Left ventricle myocardium inferior (tissue), 1 donor: ENCODE data around the gene LTB4R2. TPM values are rescaled to one million over a fixed set of nuclear protein-coding genes. Genes with fewer than 3 reads are reported as not detected.

Source experiments
- DNase-seq: peaks from one replicate; pipeline ENCODE4 v3.0.0-alpha.2; 2020
- H3K27ac ChIP-seq: fragments of 200-600 bp; replicated peaks from 2 replicates; pipeline ENCODE4 v1.8.0; 2021
- H3K27me3 ChIP-seq: fragments of 200-600 bp; 2 replicates; pipeline ENCODE4 v1.8.0; 2021; ENCODE audit warnings: low read depth
- H3K36me3 ChIP-seq: fragments of 200-600 bp; 2 replicates; pipeline ENCODE4 v1.8.0; 2021
- H3K4me1 ChIP-seq: fragments of 200-600 bp; 2 replicates; pipeline ENCODE4 v1.8.0; 2021
- H3K4me3 ChIP-seq: fragments of 200-600 bp; 2 replicates; pipeline ENCODE4 v1.8.0; 2021; ENCODE audit warnings: mild to moderate bottlenecking, moderate library complexity
- H3K9me3 ChIP-seq: fragments of 200-600 bp; replicated peaks from 2 replicates; pipeline ENCODE4 v1.8.0; 2021
- intact Hi-C: fragments of 100-400 bp; cut with micrococcal nuclease; formaldehyde crosslinking; loops from one replicate; pipeline ENCODE4 v1.11.0; 2022
- total RNA-seq: library from RNA; stranded (reverse); fragmentation: NEBNext Ultra II Directional; extraction: Animal tissue kit (Norgen Biotek cat#: 25700); gene quantifications from one replicate; pipeline ENCODE4 v1.2.1, GENCODE V29; 2021
- TF ChIP-seq, protein P1 (sequence below): fragments of 200-600 bp; IDR thresholded peaks from 2 replicates; pipeline ENCODE4 v1.8.0; 2021; ENCODE audit warnings: antibody characterized with exemption, mild to moderate bottlenecking, borderline replicate concordance
- donor health status: DM: no; HTN: yes; CAD: no; lungs with severe emphysema.

The LTB4R2 gene
- total RNA-seq, 1 donor from 2014 or later = 0.71 TPM

DNA sequence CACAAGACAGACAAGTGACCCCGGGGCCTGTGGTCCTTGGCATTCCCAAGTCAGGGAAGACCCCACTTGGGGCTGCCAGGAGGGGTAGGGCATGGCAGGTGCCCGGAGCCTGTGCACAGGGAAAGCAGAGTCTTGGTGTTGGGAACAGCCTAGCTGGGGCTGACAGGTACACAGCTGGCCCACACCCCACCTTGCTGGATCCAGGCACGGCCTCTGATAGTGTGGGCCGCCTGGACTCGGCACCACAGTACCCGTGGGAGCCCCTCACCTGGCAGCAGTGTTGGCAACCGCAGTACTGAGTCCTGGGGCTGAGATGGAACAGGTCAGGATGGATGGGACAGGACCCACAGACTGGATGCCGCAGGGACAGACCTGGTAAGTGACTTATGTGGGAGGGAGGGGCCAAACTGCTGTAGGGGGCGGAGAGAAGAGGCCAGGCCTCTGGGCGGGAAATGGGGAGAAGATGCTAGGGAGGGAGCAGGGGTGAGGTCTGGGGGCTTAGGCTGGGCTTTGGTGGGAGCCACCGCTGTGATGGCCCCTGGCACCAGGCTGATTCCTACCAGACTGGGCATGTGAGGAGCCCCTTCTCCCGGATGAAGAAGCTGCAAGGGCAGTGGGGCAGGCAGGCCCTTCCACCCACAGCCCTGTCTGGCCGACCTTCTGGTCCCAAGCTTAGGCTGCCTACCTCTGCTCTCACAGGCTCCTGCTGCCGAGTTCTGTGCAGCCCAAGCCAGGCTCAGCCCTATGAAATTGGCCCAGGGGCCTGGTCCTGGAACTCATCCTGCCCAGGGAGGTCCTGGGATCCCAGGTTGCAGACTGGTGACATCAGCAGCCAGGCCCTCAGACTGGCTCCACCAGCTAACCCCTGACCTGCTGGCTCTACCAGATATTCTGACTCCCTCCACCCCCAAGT is 46.9 kb upstream of the LTB4R2 start, which contains the start of gene TGM1:
Gene TGM1 (minus strand): TSS at position 357 of the 913 bp plus-strand sequence. CDS start 825 bp downstream, outside the sequence.
- intact Hi-C loops = no loop called here
- DNase-seq = no peak
- no peak within 1 kb of the TSS for H3K4me3 ChIP-seq

DNA sequence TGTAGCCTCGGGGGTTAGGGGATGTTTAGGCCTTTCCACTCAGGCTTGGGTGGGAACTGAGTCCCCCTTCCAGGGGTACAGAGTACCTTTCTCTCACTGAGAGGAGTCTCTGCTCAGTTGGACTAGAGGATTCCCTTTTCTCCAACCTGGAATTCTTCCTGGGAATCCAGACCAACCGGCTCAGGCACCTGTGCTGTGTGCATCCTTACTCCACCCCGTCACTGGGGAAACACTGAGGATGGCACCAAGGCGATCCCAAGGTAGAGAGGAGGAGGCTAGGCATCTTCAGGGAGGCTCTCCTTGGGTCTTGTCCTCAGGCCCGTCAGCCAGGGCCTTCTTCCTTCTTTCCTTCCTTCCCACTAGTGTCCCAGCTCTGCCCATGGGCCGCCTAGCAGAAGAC is 46.1 kb upstream of the LTB4R2 start:
- no peaks in the 10 kb centered on the region for H3K9me3 ChIP-seq
- intact Hi-C loops = no loop called here
- H3K27me3 ChIP-seq = no peaks in the 10 kb centered on the region
- H3K27ac ChIP-seq = no peak overlapping the region
- TF ChIP-seq, protein P1, sequence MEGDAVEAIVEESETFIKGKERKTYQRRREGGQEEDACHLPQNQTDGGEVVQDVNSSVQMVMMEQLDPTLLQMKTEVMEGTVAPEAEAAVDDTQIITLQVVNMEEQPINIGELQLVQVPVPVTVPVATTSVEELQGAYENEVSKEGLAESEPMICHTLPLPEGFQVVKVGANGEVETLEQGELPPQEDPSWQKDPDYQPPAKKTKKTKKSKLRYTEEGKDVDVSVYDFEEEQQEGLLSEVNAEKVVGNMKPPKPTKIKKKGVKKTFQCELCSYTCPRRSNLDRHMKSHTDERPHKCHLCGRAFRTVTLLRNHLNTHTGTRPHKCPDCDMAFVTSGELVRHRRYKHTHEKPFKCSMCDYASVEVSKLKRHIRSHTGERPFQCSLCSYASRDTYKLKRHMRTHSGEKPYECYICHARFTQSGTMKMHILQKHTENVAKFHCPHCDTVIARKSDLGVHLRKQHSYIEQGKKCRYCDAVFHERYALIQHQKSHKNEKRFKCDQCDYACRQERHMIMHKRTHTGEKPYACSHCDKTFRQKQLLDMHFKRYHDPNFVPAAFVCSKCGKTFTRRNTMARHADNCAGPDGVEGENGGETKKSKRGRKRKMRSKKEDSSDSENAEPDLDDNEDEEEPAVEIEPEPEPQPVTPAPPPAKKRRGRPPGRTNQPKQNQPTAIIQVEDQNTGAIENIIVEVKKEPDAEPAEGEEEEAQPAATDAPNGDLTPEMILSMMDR = no peak
- no peaks in the 10 kb centered on the region for H3K4me1 ChIP-seq
- peaks cover 35% of the 10 kb centered on the region for H3K36me3 ChIP-seq
- DNase-seq = no peak
- no peak overlapping the region for H3K4me3 ChIP-seq

More for the DNA sequence above, 46.9 kb upstream of the LTB4R2 start, which contains the start of gene TGM1:
- Histone ChIP-seq H3K4me1 (no peaks in the 10 kb centered on the region), H3K36me3 (peaks cover 27% of the 10 kb centered on the region), H3K27me3 (no peaks in the 10 kb centered on the region), H3K9me3 (no peaks in the 10 kb centered on the region), H3K27ac (no peak within 1 kb of the TSS)
- TF ChIP-seq, protein P1 = no peak

DNA sequence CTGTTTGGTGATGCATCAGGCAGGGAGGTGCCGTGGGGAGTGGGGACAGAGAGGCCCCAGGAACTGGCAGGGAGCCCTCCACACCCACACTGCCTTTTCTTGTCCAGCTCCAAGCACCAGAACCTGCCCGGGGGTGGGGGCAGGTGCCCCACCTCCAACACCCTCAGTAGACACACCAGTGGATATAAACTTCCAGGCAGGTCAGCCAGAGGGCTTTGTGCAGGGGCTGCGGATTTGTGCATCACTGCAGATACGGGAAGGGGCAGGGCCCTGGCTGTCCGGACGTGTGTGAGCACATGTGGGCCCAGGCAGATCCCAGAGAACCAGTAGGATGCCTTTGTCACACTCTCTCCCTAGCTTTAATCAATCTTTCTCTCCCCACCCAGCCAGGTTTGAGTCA is 45.6 kb upstream of the LTB4R2 start:
- Histone ChIP-seq H3K27me3 (no peaks in the 10 kb centered on the region), H3K4me1 (no peaks in the 10 kb centered on the region), H3K36me3 (peaks cover 40% of the 10 kb centered on the region), H3K27ac (no peak overlapping the region), H3K9me3 (no peaks in the 10 kb centered on the region), H3K4me3 (no peak overlapping the region)
- TF ChIP-seq, protein P1 = no peak
- DNase-seq = no peak
- intact Hi-C loops = no loop called here

GRCh38 chr14:24266344-24267244 is 43.3 kb upstream of the LTB4R2 start:
- TF ChIP-seq, protein P1 = no peak
- H3K36me3 ChIP-seq = peaks cover 48% of the 10 kb centered on the region
- H3K4me3 ChIP-seq = no peak overlapping the region
- DNase-seq = no peak
- intact Hi-C loops = no loop called here
- H3K27ac ChIP-seq = no peak overlapping the region
- no peaks in the 10 kb centered on the region for H3K27me3 ChIP-seq
- peaks cover 9% of the 10 kb centered on the region for H3K4me1 ChIP-seq
- H3K9me3 ChIP-seq = no peaks in the 10 kb centered on the region

DNA sequence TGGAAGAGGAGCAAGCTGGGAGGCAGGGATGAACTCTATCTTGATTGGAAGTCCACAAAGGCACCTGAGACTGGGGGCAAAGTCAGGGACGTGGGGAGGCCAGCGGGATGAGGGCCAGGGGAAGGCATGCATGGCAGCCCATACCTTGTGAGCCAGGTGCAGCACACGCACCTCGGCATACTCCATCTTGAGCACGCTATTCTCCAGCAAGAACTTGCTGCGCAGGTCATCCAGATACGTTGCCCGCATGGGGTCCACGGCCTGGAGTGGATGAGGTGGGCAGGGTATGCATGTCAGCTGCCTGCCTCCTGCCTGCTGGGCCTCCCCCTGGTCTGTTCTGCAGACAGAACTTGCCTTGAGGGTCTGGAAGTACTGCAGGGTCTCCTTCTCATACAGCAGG is 42.4 kb upstream of the LTB4R2 start:
- intact Hi-C loops = no loop called here

More for the DNA sequence above, 42.4 kb upstream of the LTB4R2 start:
- H3K36me3 ChIP-seq = peaks cover 48% of the 10 kb centered on the region
- no peak overlapping the region for H3K4me3 ChIP-seq
- no peak for DNase-seq
- TF ChIP-seq, protein P1 = no peak
- no peaks in the 10 kb centered on the region for H3K9me3 ChIP-seq
- no peak overlapping the region for H3K27ac ChIP-seq
- peaks cover 18% of the 10 kb centered on the region for H3K4me1 ChIP-seq
- H3K27me3 ChIP-seq = no peaks in the 10 kb centered on the region
